ENCODE measurements around the gene ZDHHC8. TPM values are rescaled to one million over a fixed set of nuclear protein-coding genes. Genes with fewer than 3 reads are reported as not detected.

Gene ZDHHC8
- total and polyA plus RNA-seq, 11 donors = 15.7 to 45.2 (median 38.2) TPM

- peak in 2 of 5 donors; percentile 7 to 9 for DNase-seq
- ATAC-seq = no peak
- intact Hi-C loops (cut with DNase I) = loop anchor here in 2 of 10 donors (5.0 to 10.0 kb wide), 3 partner anchors 55 to 125 kb away; partner anchors contain the start of gene TANGO2 (in 1 of the 2)
- Histone ChIP-seq H3K4me1 (peaks cover 0 to 19% (median 4%) of the 10 kb centered on the region in 12 donors), H3K36me3 (peaks cover 7 to 100% (median 96%) of the 10 kb centered on the region in 9 donors), H3K27me3 (no peaks in the 10 kb centered on the region), H3K4me3 (no peak overlapping the region), H3K9me3 (no peaks in the 10 kb centered on the region), H3K27ac (peak overlapping the region in 1 of 12 donors; percentile 30)
- 92 to 97% (median 93%) methylated on average over 11 of the region's 11 CpGs for WGBS, 4 donors
- no peak for TF ChIP-seq POLR2A (IDR thresholded peaks at IDR 0.05)
- no peak for TF ChIP-seq CTCF (IDR thresholded peaks at IDR 0.05)
These were observed 41.5 kb upstream of the ZDHHC8 start for GRCh38 chr22:20089977-20090729.

DNA sequence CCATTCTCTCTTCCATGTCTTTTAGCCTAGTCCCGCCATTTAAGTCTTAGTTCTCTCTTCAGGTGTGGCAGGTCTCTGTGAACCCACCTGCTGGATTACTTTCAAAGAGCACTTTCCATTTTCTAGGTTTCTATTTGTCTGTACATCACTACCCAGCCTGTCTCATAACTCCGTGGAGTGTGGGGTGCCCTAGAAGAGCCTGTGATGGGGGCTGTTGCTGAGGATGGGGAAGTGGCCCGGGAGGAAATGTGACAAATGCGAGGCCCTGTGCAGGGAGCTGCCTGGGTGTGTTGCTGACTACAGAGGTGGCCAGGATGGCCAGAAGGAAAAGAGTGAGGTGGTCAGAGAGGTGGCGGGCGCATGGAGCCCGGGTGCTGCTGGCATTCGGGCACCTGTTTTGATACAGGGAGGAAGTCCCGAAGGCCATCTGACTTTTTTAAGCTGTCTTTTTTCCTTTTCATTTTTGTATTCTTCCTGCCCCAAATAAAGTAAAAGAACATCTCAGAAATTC lies 40.8 kb upstream of the ZDHHC8 start:
- no peak overlapping the region for H3K4me3 ChIP-seq
- no peaks in the 10 kb centered on the region for H3K9me3 ChIP-seq
- peaks cover 0 to 13% (median 3%) of the 10 kb centered on the region in 12 donors for H3K4me1 ChIP-seq
- ATAC-seq (no peak), DNase-seq (peak in 2 of 5 donors; percentile 2 to 14)
- peaks cover 7 to 100% (median 100%) of the 10 kb centered on the region in 9 donors for H3K36me3 ChIP-seq
- peak overlapping the region in 1 of 12 donors; percentile 30 for H3K27ac ChIP-seq
- WGBS, 4 donors = 89 to 94% (median 91%) methylated on average over 9 of the region's 9 CpGs
- H3K27me3 ChIP-seq = no peaks in the 10 kb centered on the region
- TF ChIP-seq POLR2A (IDR thresholded peaks at IDR 0.05) = no peak
- no peak for TF ChIP-seq CTCF (IDR thresholded peaks at IDR 0.05)
- intact Hi-C loops (cut with DNase I) = loop anchor here in 1 of 10 donors (5.0 kb wide), 1 partner anchor 68 kb away; the partner anchor contains the start of gene TANGO2

GRCh38 chr22:20091690-20092476 lies 39.7 kb upstream of the ZDHHC8 start:
- peak in 2 of 5 donors; percentile 4 to 9 for DNase-seq
- H3K4me1 ChIP-seq = peaks cover 0 to 13% (median 3%) of the 10 kb centered on the region in 12 donors
- TF ChIP-seq CTCF (IDR thresholded peaks at IDR 0.05) (no peak), POLR2A (IDR thresholded peaks at IDR 0.05) (no peak)
- peak overlapping the region in 1 of 12 donors; percentile 9 for H3K27ac ChIP-seq
- intact Hi-C loops (cut with DNase I) = loop anchor here in 1 of 10 donors (5.0 kb wide), 1 partner anchor 70 kb away; the partner anchor contains the start of gene TANGO2
- peaks cover 0 to 7% (median 0%) of the 10 kb centered on the region in 12 donors for H3K9me3 ChIP-seq
- 92 to 95% (median 93%) methylated on average over 16 of the region's 16 CpGs for WGBS, 4 donors
- H3K4me3 ChIP-seq = no peak overlapping the region
- peaks cover 6 to 100% (median 100%) of the 10 kb centered on the region in 9 donors for H3K36me3 ChIP-seq
- no peak for ATAC-seq
- H3K27me3 ChIP-seq = no peaks in the 10 kb centered on the region
